Measurements from ENCODE around the gene SAMD9L. TPM values are rescaled to one million over a fixed set of nuclear protein-coding genes. Genes with fewer than 3 reads are reported as not detected.

The SAMD9L gene
- total RNA-seq: 5.9 TPM
- long read RNA-seq, full-length matches to known transcripts: 1 of 1 reads
- long read RNA-seq, partial matches to known transcripts: 0 of 1 reads
- long read RNA-seq, other reads (novel, unspliced or antisense): 0 of 1 reads

DNA sequence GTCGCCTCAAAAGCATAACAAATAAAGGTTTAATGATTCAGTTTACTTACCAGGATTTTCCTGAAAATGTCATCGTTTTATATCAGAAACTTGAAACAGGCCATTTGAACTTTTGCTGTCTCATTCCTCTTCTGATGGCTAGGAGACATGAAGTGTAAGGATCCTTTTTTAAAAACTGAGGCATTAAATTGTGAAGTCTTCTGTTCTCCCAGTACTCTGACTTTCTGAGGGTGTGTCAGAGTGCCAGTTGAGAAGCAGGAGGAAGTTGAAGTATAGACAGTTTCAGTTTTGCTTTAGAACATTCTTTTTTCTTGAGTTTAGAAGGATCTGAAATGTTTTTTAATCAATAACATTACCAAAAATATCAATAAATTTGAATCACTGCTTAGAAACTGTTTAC is at the start of gene SAMD9L:
Gene SAMD9L, minus strand, starts transcription at position 242 of the 400 bp plus-strand sequence. CDS start 12,414 bp downstream, outside the sequence.
- DNase-seq: no peak
- peak; percentile 60 for ATAC-seq
- intact Hi-C loops (cut with micrococcal nuclease): no loop called here

DNA sequence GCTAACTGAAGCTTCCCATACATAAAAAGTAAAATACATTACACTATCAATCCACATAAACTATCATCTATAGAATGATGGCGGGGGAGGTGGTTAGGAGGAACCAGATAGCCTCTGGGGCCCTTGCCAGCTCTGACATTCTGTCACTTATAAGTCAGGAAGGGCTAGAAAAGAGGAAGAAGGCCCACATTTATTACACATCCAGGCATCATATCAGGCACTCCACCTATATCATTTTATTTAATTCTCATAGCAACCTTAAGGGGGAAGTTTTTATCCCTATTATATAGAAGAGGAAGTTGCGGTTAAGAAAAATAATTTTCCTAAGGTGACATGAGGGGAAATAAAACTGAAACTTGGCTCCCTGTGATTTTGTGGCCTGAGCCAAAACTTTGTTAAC is 48.2 kb upstream of the SAMD9L start:
- DNase-seq (no peak), ATAC-seq (no peak)
- intact Hi-C loops (cut with micrococcal nuclease): no loop called here

DNA sequence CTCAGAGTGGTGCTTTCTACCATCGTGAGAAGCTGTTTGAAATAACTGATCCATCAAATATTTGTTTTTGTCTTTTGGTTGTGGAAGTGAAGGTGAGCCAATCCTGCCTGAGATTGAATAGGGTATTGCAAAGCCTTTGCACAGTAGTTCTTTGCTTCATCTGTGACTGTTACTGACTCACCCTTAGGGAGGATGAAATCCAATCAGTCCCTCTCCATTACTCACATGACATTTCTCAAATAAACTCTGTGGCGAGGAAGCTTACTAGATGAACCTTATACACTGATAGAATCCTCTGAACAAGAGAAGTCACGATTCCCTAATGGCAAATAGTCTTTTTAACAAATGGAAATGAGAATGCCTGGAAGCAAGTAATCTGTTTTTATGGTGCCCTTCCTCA is 46.2 kb upstream of the SAMD9L start:
- intact Hi-C loops (cut with micrococcal nuclease): no loop called here
- ATAC-seq (no peak), DNase-seq (no peak)

- intact Hi-C loops (cut with micrococcal nuclease): no loop called here
- no peak for DNase-seq
- ATAC-seq: no peak
Measured at GRCh38 chr7:93188870-93189634, 40.9 kb upstream of the SAMD9L start.

- no peak for DNase-seq
- intact Hi-C loops (cut with micrococcal nuclease): no loop called here
- no peak for ATAC-seq
Measured at GRCh38 chr7:93185303-93186027, 37.3 kb upstream of the SAMD9L start.

DNA sequence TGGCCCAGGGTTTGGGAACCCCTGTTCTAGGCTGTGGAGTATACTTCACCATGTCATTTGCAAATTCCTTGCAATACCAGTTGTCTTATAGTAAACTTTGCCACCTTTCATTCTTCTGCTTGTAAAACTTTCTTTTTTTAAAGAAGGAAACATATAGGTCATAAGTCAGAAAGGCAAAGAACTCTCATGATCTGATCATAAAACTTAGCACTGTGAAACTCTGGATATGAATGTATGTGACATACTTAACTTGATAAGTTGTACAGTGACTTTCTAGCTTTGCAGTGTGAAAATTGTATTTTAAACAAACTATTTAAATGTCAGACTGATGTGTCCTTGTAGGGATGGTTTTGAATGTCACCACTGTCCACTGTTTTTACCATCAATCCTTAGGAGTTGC is 31.0 kb upstream of the SAMD9L start:
- no peak for ATAC-seq
- no peak for DNase-seq
- intact Hi-C loops (cut with micrococcal nuclease): no loop called here

- intact Hi-C loops (cut with micrococcal nuclease): no loop called here
- DNase-seq (no peak), ATAC-seq (no peak)
Measured at GRCh38 chr7:93178213-93178612, 30.0 kb upstream of the SAMD9L start.

DNA sequence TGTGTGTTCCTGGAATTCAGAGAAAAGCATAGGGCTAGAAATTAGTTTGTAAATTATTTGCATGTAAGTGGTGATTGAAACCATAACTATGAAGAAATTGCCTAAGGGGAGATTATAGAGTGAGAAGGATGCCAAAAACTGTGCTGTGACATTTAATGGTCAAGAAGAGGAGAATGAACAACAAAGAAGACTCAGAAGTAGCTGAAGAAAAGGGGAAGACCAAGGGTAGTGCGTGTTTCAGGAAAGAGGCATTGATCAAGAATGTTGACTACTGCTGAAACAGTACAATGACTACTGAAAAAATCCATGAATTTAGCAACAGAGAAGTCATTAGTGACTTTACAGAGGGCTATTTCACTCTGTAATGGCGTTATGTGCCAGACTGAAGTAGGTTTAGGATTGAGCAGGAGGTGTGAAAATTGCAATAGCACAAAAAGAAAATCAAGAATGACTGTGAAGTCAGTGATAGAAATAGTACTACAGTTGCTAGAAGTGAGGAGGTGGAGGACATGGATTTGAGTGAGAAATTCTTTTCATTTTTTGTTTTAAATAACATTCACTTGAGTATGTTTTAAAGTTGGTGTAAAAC is 28.9 kb upstream of the SAMD9L start:
- ATAC-seq (no peak), DNase-seq (no peak)
- intact Hi-C loops (cut with micrococcal nuclease): no loop called here

DNA sequence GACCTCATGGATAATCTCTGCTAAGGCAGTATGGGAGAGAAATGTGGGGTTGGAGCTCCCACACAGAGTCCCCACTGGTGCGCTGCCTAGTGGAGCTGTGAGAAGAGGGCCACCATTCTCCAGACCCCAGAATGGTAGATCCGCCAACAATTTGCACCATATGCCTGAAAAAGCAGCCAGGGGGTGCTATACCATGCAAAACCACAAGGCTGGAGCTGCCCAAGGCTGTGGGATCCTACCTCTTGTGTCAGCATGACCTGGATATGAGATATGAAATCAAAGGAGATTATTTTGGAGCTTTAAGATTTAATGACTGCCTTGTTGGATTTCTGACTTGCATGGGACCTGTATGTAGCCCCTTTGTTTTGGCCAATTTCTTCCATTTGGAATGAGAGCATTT is 27.0 kb upstream of the SAMD9L start:
- no peak for ATAC-seq
- intact Hi-C loops (cut with micrococcal nuclease): no loop called here
- DNase-seq: no peak

GRCh38 chr7:93172683-93173082 is 24.5 kb upstream of the SAMD9L start:
- DNase-seq: no peak
- intact Hi-C loops (cut with micrococcal nuclease): no loop called here
- ATAC-seq: no peak

DNA sequence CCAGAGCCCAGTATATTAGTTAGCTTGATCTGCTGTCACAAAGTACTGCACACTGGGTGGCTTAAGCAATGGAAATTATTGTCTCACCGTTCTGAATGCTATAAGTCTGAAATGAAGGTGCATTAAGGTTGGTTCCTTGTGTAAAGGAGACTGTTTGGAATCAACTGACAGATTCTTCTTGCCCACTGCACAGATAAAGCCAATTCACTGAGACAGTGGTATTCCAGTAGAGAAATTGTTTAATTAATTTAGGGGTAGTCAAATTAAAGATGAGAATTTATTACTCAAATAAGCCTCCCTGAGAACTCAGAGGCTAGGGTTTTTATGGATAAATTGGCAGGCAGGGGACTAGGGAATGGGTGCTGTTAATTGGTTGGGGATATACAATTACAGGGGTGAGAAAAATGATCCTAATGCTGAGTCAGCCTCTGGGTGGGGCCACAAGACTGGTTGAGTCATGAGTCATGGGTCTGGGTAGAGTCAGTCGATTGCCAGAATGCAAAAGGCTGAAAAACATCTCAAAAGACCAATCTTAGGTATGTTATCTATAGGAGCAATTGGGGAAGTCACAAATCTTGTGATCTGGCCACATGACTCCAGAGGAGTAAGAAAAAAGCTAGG is 23.5 kb upstream of the SAMD9L start:
- intact Hi-C loops (cut with micrococcal nuclease): no loop called here
- ATAC-seq (no peak), DNase-seq (no peak)

GRCh38 chr7:93165447-93165846 is 17.3 kb upstream of the SAMD9L start:
- ATAC-seq: no peak
- intact Hi-C loops (cut with micrococcal nuclease): no loop called here
- no peak for DNase-seq

GRCh38 chr7:93164766-93165165 is 16.6 kb upstream of the SAMD9L start:
- no peak for ATAC-seq
- intact Hi-C loops (cut with micrococcal nuclease): no loop called here
- no peak for DNase-seq

- intact Hi-C loops (cut with micrococcal nuclease): no loop called here
- DNase-seq (no peak), ATAC-seq (no peak)
Measured at GRCh38 chr7:93161181-93161762, 13.1 kb upstream of the SAMD9L start.

- DNase-seq (no peak), ATAC-seq (no peak)
- intact Hi-C loops (cut with micrococcal nuclease): no loop called here
Measured at GRCh38 chr7:93160410-93160809, 12.2 kb upstream of the SAMD9L start.

DNA sequence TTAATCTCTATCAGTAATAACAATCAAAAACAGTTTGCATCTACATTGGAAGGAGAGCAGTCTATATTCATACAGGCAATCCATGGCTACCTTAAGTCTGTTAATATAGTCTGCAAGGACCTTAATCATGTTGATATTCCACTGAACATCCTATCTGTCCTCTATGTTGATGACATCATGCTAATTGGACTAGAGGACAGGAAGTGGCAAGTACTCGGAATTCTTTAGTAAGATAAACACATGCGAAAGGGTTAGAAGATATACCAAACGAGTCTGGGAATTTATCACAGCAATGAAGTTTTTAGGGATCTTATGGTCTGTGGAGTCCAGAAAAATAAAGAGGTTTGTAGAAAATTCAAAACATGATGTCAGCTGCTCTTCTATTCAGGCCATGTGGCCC is 11.3 kb upstream of the SAMD9L start:
- intact Hi-C loops (cut with micrococcal nuclease): no loop called here
- ATAC-seq: no peak
- DNase-seq: no peak

DNA sequence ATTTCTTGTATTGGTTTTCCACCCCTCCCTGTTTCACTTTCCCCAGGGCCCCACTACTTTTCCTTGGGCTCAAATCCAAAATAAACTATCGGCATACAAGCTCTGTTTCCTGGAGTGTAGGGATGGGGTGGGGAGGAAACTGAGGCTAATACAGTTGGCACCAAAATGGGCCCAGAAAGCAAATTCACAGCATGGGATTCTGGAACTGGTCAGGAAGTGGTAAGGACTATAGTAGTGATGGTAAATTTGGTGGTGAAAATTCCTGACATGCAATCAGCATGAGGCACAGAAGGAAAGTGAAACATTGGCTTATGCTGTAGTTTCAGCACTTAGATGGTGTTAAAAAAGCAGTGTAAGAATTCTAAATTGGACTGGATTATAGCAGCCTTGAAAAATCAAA is 8.7 kb upstream of the SAMD9L start:
- intact Hi-C loops (cut with micrococcal nuclease): no loop called here
- DNase-seq (no peak), ATAC-seq (no peak)

GRCh38 chr7:93150200-93150835 is 2.1 kb upstream of the SAMD9L start:
- ATAC-seq (no peak), DNase-seq (no peak)
- intact Hi-C loops (cut with micrococcal nuclease): no loop called here

GRCh38 chr7:93148727-93149126 is 542 bp upstream of the SAMD9L start:
- DNase-seq (no peak), ATAC-seq (no peak)
- intact Hi-C loops (cut with micrococcal nuclease): no loop called here

Data from left ventricle myocardium superior (tissue), 1 donor.